Stimulated activated CD4-positive, alpha-beta T cell treated with anti-CD3 and anti-CD28 coated beads, Interleukin-1b, Interleukin-23, amount 100 ng/mL, for 4 hours (primary cell): ENCODE data around the gene ERN2.

ENCODE experiments used
- DNase-seq, 2 donors: peaks; one replicate each; pipeline ENCODE4 v3.0.0-alpha.2; 2020; ENCODE audit warnings: low read depth in 2 of 2

Gene ERN2

DNA sequence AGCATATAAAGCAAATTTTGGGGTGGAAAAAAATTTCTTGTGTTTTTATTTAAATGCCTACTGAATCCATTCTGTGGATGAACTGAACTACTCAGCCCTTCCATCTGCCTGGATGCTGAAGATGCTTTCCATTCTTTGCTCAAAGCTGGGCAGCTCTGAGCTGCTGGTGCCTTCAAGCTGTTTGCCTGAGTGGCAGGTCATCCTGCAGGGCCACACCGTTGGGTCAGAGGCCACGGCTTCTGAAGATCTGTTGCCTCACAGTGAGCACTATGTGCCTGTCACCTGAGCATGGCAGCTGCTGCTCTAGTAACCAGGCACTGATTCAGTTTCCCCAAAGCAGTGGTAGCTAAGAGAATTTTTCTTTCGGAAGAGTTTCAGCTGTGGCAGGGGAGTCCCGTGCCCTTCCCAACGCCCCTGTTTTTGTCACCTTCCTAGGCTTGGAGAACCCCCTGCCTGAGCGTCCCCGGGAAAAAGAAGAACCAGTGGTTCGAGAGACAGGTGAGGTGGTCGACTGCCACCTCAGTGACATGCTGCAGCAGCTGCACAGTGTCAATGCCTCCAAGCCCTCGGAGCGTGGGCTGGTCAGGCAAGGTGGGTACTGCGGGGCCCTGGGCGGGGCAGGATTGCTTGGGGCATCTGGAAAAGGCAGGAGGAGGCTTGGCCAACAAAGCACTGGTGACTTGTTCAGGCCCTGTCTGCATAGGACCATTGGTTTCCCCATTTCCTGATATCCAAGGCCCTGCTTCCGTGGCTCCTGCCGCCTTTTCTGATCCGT is 25.8 kb downstream of the ERN2 start:
- DNase-seq: no peak

DNA sequence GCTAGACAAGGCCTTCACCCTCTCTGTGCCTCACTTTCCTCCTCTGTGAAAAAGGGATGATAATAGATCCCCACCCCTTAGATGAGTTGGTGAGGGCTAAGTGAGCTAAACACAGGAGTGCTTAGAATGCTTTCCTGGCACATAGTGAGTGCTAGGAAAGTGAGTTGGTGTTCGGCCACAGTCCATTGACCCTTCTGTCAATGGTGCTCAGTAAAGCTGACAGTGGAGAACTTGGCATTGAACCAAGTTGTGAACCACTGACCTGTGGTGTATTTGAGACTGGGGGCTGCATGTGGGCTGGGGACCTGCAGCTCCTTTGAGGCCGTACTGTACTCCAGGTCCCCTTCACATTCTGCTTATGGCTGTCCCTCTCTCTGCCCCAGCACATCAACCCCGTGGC is 29.5 kb downstream of the ERN2 start:
- DNase-seq: no peak

DNA sequence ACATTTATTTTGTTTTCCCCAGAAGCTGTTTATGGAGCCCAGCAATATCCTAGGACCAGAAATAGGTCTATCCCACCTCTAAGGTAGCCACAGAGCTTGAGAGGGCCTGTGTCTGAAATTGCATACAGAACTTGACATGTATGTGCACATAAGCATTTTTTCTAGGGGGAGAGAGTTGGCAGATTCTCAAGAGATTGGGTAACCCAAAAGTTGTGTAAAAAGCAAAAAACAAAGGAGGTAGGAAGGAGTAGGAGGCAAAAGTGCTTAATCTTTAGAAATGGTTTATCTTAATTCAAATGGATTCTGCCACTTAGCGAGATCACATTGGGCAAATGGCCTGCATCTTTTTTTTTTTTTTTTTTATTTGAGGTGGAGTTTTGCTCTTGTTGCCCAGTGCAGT is 30.8 kb downstream of the ERN2 start:
- DNase-seq: no peak

DNA sequence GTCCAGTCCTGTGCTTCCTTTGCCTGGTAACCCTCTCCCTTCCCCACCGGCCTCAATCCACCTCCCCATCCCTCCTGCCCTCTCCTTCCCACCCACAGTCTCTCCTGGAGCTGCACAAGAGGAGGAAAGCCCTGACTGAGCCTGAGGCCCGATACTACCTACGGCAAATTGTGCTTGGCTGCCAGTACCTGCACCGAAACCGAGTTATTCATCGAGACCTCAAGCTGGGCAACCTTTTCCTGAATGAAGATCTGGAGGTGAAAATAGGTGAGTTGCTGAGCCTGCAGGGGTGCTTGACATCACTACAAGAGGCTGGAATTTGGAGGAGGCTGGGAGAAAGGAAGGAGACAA is 33.1 kb downstream of the ERN2 start:
- DNase-seq: no peak

DNA sequence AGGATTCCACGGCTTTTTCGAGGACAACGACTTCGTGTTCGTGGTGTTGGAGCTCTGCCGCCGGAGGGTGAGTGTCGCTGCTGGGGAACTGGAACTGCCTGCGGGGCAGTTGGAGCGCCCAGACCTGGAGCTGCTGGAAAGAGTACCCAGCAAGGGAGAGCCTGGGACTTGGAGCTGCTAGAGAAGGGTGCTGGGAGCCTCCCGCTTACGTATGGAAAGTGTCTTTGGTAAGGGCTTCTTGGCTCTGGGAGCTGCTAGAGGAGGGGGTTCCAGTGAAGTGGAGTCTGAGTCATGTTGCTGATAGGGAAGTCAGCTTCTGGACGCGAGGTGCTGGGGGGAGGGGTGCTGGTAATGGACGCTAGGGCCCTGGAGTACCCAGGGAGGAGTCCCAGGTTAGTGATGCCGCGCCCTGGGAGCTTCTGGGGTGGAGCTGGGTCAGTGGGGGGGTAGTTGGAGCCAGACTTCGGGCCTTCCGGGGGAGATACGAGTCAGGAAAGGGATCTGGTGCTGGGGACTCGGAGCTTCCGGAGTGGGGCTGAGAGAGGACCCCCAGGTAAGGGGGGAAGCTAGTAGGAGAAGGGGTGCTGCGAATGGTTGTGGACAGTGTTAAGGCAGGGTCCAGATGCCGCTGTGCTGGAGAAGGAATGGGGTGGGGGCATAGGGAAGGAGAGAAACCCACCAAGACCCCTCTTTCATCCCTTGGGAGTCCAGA is 33.6 kb downstream of the ERN2 start:
- DNase-seq: no peak

DNA sequence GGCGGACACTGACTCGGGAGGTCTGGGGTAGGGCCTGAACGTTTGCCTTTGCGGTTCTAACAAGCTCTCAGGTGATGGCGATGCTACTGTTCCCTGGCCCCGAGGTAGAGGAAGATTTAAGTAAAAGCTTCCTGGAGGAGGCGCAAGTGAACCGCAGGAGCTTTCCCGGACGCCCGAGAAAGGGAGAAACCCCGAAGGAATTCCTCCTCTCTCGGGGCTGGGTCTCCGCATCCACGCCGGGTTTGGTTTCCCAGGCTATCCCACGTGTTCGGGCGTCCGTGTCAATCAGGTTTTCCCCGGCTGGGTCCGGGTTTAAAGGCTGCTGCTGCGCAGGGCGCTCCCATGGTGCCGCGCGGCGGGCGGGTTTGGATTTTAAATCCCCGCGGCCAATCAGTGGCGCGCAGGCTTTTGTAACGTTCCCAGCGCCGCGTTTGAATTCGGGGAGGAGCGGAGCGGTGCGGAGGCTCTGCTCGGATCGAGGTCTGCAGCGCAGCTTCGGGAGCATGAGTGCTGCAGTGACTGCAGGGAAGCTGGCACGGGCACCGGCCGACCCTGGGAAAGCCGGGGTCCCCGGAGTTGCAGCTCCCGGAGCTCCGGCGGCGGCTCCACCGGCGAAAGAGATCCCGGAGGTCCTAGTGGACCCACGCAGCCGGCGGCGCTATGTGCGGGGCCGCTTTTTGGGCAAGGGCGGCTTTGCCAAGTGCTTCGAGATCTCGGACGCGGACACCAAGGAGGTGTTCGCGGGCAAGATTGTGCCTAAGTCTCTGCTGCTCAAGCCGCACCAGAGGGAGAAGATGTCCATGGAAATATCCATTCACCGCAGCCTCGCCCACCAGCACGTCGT is 34.4 kb downstream of the ERN2 start, which contains the start of gene PLK1:
TSS of gene PLK1 (plus strand) at position 460 of the 844 bp plus-strand sequence. CDS start at position 504, 44 bp downstream.
- peak; percentile 49 to 68 for DNase-seq

DNA sequence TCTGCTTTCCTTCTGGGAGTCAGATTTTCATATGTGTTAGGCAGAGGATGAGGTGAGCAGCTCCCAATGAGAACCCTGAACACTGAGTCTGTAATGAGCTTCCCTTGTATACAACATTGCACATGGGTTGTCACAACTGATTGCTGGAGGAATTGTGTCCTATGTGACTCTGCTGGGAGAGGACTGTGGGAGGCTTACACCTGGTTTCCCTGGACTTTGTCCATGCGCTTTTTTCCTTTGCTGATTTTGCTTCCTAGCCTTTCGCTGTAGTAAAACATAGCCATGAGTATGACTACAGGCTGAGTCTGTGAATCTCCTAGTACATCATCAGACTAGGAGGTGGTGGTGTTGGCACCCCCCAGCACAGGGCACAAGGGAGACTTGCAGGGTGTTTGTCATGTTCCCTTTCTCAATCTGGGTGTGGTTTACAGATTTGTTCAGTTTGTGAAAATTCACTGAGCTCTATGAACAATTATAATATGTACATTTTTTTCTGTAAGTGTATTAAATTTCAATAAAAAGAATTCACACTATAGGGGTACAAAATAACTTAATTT is 36.0 kb downstream of the ERN2 start:
- DNase-seq: no peak

DNA sequence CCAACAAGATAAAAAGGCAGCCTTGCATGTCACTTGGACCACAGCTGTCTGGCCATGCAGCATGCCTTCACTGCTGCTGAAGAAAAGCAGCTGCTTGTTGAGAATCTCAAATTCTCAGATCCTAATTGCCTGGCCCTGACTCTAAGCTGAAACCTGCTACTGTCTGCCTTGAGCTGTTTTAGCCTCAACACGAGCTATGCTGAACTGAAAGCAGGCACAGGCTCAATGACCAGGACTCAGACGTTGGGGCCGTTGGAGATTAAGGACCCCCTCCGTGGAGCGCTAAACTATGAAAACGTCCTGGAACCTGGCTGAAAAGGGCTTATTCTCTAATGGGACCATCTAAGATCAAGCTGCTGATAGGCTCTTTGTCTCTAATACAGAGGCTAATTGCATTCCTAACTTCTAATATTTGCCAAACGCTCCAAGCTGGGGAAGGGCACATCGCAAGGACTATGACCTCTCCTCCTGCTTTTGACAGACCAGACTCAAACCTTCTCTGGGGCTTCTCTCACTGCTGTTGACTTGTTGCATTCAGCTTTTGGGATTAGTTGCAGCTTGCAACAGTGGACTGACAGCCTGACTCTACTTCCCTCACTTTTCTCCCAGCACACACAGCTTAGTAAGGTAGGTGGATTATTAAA is 38.9 kb downstream of the ERN2 start:
- DNase-seq: no peak

DNA sequence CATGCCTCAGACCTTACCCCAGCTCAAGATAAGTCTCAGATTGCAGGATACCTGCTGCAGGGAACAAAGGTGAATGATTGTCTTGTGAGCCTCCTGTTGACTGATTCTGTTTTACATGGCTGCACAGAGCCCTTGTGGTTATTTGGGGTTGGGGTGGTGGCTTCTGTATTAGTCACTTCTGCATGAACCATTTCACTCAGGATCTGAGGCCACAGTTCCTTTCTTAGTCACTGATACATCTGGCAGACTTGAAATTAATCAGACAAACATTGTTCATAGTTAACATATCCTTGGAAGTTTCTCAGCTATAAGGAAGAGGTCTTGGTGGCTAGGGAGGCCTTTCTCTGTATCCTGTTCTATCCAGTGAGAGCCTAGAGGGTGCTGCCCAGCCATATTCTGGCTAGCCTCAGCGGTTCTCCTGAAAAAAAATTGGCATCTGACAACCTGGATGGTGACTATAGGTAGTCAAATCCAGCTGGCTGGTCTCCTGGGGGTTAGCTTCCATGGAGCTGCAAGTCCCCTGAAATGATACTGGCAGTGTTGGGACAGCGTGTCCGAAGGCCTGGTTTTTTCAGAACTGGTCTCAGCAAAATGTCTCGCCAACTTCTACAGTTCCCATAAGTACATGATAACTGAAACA is 42.8 kb downstream of the ERN2 start:
- DNase-seq: no peak

DNA sequence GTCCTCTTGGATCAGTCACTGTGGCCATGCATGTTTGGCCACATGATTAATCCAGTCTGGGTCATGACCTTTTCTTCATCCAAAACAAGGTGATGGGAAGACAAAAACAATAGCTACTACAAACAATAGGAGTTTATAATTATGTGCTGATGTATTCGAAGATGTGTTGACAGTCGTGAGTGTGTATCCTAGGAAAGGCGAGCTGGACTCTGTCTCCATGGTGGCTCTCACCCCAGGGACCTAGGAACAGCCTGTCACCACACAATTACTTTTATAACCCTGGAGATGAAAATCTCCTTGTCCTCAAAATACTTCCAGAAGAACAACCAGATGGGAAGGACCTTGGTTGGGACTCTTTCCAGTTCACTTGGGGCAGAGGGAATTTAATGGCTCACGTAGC is 44.1 kb downstream of the ERN2 start:
- no peak for DNase-seq

DNA sequence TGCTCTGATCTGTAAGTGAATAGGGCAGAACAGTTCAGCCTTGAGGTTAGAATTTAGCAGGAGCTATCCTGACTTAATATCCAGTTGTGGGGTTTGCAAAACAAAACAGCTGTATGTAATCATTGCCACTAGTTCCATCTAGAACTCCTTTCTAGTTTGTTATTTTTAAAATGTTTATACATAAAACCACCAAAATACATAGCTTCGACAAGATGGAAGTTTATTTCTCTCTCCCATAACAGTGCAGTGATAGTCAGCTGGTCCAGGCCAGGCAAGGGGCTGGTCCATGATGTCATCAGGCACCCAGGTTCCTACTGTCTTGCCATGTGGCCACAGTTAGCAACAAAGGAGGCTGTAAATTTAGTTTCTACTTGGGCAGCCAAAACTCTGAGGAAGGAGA is 44.8 kb downstream of the ERN2 start:
- DNase-seq: no peak

DNA sequence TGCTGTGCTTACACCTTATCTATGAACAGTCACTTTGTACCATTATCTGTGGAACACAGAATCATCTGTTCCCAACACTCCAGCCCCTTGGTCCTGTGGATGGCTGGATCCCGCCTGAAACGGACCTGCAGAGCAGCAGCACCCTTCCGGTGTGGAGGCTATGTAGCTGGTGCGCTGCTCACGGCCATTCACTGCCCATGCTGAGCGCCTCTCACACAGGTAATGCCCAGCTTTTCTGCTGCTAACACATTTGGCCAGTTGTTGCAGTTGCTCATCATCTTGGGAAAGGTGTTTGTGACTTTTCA is 45.7 kb downstream of the ERN2 start:
- DNase-seq: no peak

DNA sequence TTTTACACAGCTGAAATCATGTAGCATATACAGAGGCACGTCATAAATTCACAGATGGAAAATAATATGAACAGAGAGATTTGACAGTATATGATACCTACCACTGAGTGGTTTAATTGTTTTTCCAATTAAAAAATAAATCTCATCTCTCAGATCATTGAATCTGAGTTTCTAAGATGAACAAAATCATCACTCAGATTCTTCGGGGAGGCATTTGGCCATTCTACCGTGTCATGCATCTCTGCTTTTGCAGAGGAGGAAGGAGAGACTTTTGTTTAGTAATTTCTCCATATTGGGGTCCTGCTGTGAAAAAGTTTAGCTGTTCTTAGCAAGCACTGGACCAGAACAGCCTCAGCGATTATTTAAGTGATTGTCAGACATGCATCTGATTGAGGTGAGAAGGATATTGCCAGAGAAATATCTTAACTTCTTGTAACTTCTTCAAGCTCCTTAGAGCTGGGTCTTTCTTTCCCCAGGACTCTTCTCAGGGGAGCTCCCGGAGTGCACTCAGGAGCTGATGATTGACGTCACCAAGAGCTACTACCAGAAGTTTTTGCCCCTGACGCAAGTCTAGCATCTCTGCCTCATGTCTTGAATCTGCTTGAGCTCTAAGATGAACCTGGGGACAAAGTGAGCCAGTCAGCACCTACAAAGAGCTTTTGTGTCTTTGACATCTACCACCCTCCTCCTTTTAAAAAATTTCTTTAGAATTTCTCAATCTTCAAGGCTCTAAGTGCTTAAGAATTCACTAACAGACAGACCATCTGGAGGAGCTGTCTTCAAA is 46.3 kb downstream of the ERN2 start:
- DNase-seq: no peak

DNA sequence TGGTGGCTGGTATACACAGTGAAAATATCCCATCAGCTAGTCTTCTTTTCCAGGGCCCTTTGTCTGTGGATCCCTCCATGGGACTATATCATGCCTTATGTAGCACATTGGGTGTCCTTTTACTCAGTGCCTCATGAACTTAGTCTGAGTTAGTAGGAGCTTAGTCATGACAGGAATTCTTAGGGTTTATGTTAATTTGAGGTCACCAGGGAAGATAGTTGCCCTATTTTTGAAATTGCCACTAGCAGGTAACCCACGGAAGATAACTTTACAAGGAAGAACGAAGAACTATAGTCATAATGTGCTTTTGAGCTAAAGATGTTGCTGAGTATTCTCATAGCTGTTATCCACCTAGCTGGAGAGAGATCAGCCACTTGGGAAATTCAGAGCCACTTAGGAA is 49.1 kb downstream of the ERN2 start:
- no peak for DNase-seq

DNA sequence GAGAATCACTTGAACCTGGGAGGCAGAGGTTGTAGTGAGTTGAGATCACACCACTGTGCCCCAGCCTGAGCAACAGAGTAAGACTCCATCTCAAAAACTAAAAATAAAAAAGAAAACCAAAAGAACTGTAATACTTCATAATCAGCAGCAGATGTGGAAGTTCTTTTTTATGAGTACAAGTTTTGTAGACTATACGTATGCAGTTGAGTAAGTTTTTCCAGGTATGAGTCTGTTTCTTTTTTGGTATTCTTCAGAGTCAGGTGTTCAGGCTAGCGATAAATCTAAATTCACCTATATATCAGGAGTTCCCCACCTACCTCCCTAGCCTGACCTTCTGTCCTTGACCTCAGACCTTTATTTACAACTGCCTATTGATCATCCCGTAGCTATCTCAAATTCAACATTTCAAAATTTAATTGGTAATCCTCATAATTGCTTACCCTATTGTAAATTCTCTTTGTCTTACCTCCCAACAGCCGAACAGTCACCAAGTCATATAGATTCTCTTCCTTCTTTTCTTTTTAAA is 61.0 kb downstream of the ERN2 start:
- no peak for DNase-seq

DNA sequence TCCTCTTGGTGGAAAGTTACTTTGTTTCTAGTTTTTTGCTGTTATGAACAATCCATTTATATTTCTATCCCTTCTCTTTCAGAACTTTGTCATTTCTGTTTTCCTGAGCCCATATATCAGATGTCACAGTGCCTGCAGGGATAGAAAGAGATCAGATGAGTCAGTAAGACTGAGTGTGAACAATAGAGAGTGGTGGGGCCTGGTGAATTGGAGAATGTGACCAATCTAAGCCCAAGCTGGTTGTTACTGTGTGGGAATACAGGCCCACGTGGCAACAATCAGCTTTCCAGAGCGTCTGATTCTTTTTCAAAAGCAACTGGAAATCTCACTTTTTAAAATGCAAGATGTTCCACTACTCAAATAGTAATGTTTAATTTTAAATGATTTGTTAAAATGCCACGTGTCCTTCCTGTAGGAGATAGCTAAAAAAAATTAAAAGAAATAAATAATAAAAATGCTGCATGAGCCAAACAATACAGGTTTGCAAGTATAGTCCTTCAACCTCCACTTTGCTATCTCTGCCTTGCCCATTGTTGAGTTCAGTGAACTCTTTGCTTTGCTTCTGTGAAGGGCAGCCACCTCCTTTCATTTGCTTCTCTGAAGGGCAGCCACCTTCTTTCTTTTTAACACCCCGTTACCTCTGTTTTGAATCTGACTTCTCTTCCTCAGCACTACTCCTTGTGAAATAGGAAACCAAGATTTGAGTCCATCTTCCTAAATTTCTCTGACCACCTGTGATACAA is 62.2 kb downstream of the ERN2 start:
- no peak for DNase-seq

DNA sequence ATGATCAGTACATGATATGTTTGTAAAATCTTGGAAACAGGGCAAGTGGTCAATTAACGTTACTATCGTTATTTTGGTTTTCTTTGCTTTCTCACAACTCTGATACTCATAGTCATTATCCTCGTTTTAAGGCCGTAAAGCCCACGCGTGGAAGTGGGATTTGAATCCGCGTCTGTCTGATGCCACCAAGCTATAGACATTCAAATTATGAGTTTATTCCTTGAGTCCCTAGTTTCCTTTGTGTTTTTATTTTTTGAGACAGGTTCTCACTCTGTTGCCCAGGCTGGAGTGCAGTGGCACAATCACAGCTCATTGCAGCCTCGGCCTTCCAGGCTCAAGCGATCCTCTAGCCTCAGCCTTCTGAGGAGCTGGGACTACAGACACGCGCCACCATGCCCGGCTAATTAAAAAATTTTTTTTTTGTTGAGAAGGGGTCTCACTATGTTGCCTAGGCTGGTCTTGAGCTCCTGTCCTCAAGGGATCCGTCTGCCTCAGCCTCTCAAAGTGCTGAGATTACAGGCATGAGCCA is 70.7 kb downstream of the ERN2 start:
- no peak for DNase-seq

DNA sequence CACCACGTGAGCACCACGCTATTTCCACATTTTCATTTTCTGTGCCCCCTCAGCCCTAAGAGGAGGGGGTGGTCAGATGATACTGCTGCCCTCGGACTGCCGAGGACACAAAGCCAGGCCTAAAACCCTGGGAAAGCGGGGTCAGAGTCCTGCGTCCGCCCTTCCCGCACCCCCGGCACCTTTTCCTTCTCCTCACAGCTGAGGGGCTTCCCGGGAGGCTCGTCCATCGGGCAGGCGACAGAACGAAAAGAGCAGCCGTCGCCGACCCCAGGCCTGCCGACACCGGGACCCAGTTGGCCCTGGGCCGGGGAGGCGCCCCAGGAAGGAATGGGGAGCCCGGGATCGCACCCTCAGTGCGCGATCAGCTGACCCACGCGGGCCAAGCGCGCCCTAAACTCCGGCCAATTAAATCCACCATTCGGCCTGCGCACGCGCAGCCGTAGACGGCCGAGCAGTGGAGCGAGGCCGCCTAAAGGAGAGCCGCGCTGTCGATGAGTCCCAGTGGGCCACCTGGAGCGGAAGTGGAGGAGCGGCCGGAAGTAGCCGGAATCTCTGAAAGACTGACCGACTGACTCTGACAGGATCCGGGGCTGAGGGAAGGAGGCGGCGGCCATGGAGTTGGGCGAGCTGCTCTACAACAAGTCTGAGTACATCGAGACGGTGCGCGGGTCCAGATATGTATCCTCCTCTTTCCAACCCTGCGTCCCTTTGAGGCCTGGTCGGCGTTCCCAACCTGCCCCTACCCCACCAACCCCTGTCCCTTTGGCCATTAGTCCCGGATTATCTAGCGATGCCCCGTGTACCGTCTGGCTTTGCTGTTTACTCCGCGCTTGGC is 71.9 kb downstream of the ERN2 start, which contains the start of the genes DCTN5 and PALB2:
TSS of gene DCTN5 (plus strand) at position 536 of the 835 bp plus-strand sequence. CDS start at position 613, 77 bp downstream.
TSS of gene PALB2 (minus strand) at position 380 of the 835 bp plus-strand sequence. CDS start at position 227, 153 bp downstream.
- peak; percentile 69 to 77 for DNase-seq
